ENCODE data around the gene FAM187B.
"Not testable (repeated sequence)": the region's sequence is repeated elsewhere in the genome, so short reads cannot be mapped to it uniquely, and the experiment has no call there.

The FAM187B gene

GRCh38 chr19:35261356-35262100 is 33.0 kb upstream of the FAM187B start:
- DNase-seq = no peak

- no peak for DNase-seq
These were observed 32.3 kb upstream of the FAM187B start for GRCh38 chr19:35260694-35261304.

GRCh38 chr19:35257113-35257461 is 28.5 kb upstream of the FAM187B start:
- no peak for DNase-seq

GRCh38 chr19:35256566-35256965 is 28.0 kb upstream of the FAM187B start:
- DNase-seq = no peak

GRCh38 chr19:35254341-35255297 is 26.1 kb upstream of the FAM187B start:
- no peak for DNase-seq

- no peak for DNase-seq
These were observed 25.1 kb upstream of the FAM187B start for GRCh38 chr19:35253316-35254286.

GRCh38 chr19:35251456-35251855 is 22.9 kb upstream of the FAM187B start:
- DNase-seq = no peak

- DNase-seq = no peak
These were observed 21.5 kb upstream of the FAM187B start for GRCh38 chr19:35249848-35250711.

- no peak for DNase-seq
These were observed 20.8 kb upstream of the FAM187B start for GRCh38 chr19:35249146-35249847.

GRCh38 chr19:35248310-35249145 is 20.0 kb upstream of the FAM187B start, which contains the start of gene LSR:
TSS of gene LSR (plus strand) at chr19:35249002. CDS start at chr19:35249023, 21 bp downstream.
- DNase-seq = peak; percentile 82

- DNase-seq = peak; percentile 75
These were observed 19.2 kb upstream of the FAM187B start for GRCh38 chr19:35247526-35248309.

- no peak for DNase-seq
These were observed 18.0 kb upstream of the FAM187B start for GRCh38 chr19:35246466-35247092.

GRCh38 chr19:35241417-35241816 is 12.9 kb upstream of the FAM187B start:
- DNase-seq = no peak

- DNase-seq = peak; percentile 55
These were observed 11.8 kb upstream of the FAM187B start for GRCh38 chr19:35240327-35240726.

GRCh38 chr19:35239597-35239996 is 11.1 kb upstream of the FAM187B start:
- DNase-seq = not testable (repeated sequence)

- DNase-seq = peak; percentile 69
These were observed 8.3 kb upstream of the FAM187B start for GRCh38 chr19:35236638-35237400.

GRCh38 chr19:35232912-35233311 is 4.4 kb upstream of the FAM187B start:
- no peak for DNase-seq

All from CD4-positive, alpha-beta T cell treated with Interleukin-17A for 4 hours (primary cell).